Activated CD4-positive, alpha-beta T cell treated with anti-CD3 and anti-CD28 coated beads for 36 hours (primary cell): ENCODE results near the gene RABGAP1L. TPM values are rescaled to one million over a fixed set of nuclear protein-coding genes. Genes with fewer than 3 reads are reported as not detected.
"Not testable (repeated sequence)": the region's sequence is repeated elsewhere in the genome, so short reads cannot be mapped to it uniquely, and the experiment has no call there.

Experiments
- ATAC-seq: fragments of 200-7000 bp; cut with Tn5 transposase; one replicate; pipeline ENCODE4 v1.10.0; 2021; ENCODE audit warnings: mild to moderate bottlenecking, moderate library complexity
- CTCF ChIA-PET: fragments of 350-600 bp; sonication (Branson Sonifier 250); formaldehyde crosslinking; loops from one replicate; lab custom pipeline; 2021; ENCODE audit warnings: antibody characterized with exemption; lab: Charles Lee
- POLR2A ChIA-PET: fragments of 350-600 bp; sonication (Branson Sonifier 250); formaldehyde crosslinking; loops from one replicate; lab custom pipeline; 2021; ENCODE audit warnings: antibody characterized with exemption, inconsistent platforms; lab: Charles Lee
- DNase-seq: peaks from one replicate; pipeline ENCODE4 v3.0.0-alpha.2; 2020
- H3K27ac Mint-ChIP-seq: one replicate; pipeline ENCODE4 v1.8.0; 2021; ENCODE audit warnings: mixed read lengths
- H3K27me3 Mint-ChIP-seq: one replicate; pipeline ENCODE4 v1.8.0; 2021; ENCODE audit warnings: mixed read lengths
- H3K36me3 Mint-ChIP-seq: one replicate; pipeline ENCODE4 v1.8.0; 2021; ENCODE audit warnings: low read depth, mixed read lengths
- H3K4me1 Mint-ChIP-seq: one replicate; pipeline ENCODE4 v1.8.0; 2021; ENCODE audit warnings: mixed read lengths
- H3K4me3 Mint-ChIP-seq: one replicate; pipeline ENCODE4 v1.8.0; 2021; ENCODE audit warnings: mild to moderate bottlenecking, moderate library complexity, mixed read lengths
- H3K9me3 Mint-ChIP-seq: one replicate; pipeline ENCODE4 v1.8.0; 2021; ENCODE audit warnings: low read depth, mixed read lengths
- intact Hi-C, 2 experiments: fragments of 100-400 bp; cut with DNase I in 1 of 2; cut with micrococcal nuclease in 1 of 2; formaldehyde crosslinking; loops; one replicate each; pipeline versions ENCODE4 v1.14.2 to v1.15.1; 2022 to 2024; cut with DNase I, micrococcal nuclease
- total RNA-seq, 2 experiments: library from RNA; stranded (reverse); gene quantifications; one replicate each; pipeline ENCODE4 v1.2.3, GENCODE V29; 2021

Gene RABGAP1L
- total RNA-seq, 2 experiments from 2014 or later: 22.6 to 29.9 TPM

DNA sequence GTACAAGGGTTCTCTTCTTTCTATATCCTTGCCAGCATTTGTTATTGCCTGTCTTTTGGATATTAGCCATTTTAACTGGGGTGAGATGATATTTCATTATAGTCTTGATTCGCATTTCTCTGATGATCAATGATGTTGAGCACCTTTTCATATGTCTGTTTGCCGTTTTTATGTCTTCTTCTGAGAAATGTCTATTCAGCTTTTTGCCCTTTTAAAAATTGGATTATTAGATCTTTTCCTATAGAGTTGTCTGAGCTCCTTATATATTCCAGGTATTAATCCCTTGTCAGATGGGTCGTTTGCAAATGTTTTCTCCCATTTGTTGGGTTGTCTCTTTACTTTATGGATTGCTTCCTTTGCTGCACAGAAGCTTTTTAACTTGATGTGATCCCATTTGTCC is 883.3 kb downstream of the RABGAP1L start:
- Mint-ChIP-seq H3K36me3 (no peaks in the 10 kb centered on the region), H3K9me3 (no peaks in the 10 kb centered on the region), H3K4me3 (no peak overlapping the region), H3K27me3 (peaks cover 6% of the 10 kb centered on the region), H3K4me1 (no peaks in the 10 kb centered on the region), H3K27ac (no peak overlapping the region)
- CTCF ChIA-PET: no interaction called here
- POLR2A ChIA-PET: interaction anchor here (0.6 kb wide), 1 partner anchor 10 kb away, joined by 3 read pairs; no protein-coding TSS in a partner anchor
- intact Hi-C loops: no loop called here
- DNase-seq (no peak), ATAC-seq (no peak)

DNA sequence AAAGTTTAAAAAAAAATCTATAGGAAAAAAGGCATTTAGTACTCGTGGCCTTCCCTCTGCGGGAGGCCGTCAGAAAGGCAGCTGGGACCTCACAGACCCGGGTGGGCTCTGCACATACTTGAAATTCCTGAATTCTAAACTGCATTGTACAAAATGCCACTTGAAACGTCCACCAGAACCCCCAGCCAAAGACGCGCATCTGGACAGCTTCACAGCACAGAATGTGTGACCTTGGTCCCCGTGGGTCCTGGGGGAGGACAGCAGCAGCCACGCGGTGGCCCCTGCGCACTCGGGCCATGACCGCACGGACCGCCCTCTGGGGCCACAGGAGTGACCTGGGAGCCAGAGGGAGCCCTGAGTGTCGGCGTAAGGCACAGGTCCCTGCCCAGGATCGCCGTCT is 884.5 kb downstream of the RABGAP1L start:
- no peak for DNase-seq
- no peak overlapping the region for H3K27ac Mint-ChIP-seq
- H3K9me3 Mint-ChIP-seq: no peaks in the 10 kb centered on the region
- no peak for ATAC-seq
- intact Hi-C loops: no loop called here
- H3K36me3 Mint-ChIP-seq: no peaks in the 10 kb centered on the region
- H3K27me3 Mint-ChIP-seq: peaks cover 9% of the 10 kb centered on the region
- no peaks in the 10 kb centered on the region for H3K4me1 Mint-ChIP-seq
- ChIA-PET POLR2A (no interaction called here), CTCF (no interaction called here)
- H3K4me3 Mint-ChIP-seq: no peak overlapping the region

DNA sequence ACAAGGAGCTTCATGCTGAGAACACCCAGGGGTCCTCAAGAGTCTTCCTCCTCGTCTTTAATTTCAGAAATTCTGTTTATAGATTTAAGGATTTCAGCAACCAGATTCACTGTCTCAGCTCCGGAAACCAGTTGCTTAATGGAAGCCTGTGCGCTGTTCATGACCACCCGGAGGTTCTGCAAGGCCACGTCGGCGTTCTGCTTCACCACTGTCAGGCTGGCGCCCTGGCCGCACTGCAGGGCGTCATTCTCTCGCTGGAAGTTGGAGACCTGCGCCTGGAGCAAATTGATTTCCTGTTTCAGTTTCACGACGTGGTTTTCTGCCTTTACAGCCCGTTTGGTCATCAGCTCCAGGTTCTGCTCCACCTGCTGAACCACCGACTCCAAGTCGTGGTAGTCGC is 885.3 kb downstream of the RABGAP1L start:
- POLR2A ChIA-PET, CTCF ChIA-PET, H3K4me3 Mint-ChIP-seq, H3K4me1 Mint-ChIP-seq, ATAC-seq, H3K27ac Mint-ChIP-seq, intact Hi-C loops, DNase-seq, H3K36me3 Mint-ChIP-seq, H3K9me3 Mint-ChIP-seq: not testable (repeated sequence)
- H3K27me3 Mint-ChIP-seq: peaks cover 13% of the 10 kb centered on the region

Other genes with a start within 250 kb of the RABGAP1L start
- gene SERPINC1, start 242.2 kb upstream of the RABGAP1L start, total RNA-seq: under 1 TPM in 1 of 2 experiments, not detected in 1; 0.25 TPM
- gene RC3H1, start 137.2 kb upstream of the RABGAP1L start, total RNA-seq: 10 to 100 TPM; 27.3 to 37.0 TPM